Activated T-helper 1 cell treated with anti-CD3 and anti-CD28 coated beads, Interleukin-2, amount 50 U/mL, for 16 hours (primary cell): ENCODE results near the gene STYXL2.

Experiments used
- DNase-seq, 2 donors: peaks; one replicate each; pipeline ENCODE4 v3.0.0-alpha.2; 2020; ENCODE audit warnings: low read depth in 1 of 2, low spot score in 1 of 2

Gene STYXL2

GRCh38 chr1:167132301-167133010, 38.6 kb downstream of the STYXL2 start:
- DNase-seq, result no peak

GRCh38 chr1:167135281-167135840, 41.5 kb downstream of the STYXL2 start:
- DNase-seq, result no peak

GRCh38 chr1:167136191-167136614, 42.3 kb downstream of the STYXL2 start:
- no peak for DNase-seq

- no peak for DNase-seq
Measured at GRCh38 chr1:167136806-167137205, 42.9 kb downstream of the STYXL2 start.

- DNase-seq, result no peak
Measured at GRCh38 chr1:167137332-167137781, 43.5 kb downstream of the STYXL2 start.

- DNase-seq, result no peak
Measured at GRCh38 chr1:167137793-167138510, 44.1 kb downstream of the STYXL2 start.

- no peak for DNase-seq
Measured at GRCh38 chr1:167138703-167139102, 44.8 kb downstream of the STYXL2 start.

- no peak for DNase-seq
Measured at GRCh38 chr1:167141963-167142362, 48.1 kb downstream of the STYXL2 start.
